ENCODE data around the gene FAM20C.
"Not testable (repeated sequence)": the region's sequence is repeated elsewhere in the genome, so short reads cannot be mapped to it uniquely, and the experiment has no call there.

Gene FAM20C

GRCh38 chr7:261341-262250 lies 69.2 kb downstream of the FAM20C start:
- no peak for DNase-seq

- no peak for DNase-seq
Measured at GRCh38 chr7:262251-262572, 69.8 kb downstream of the FAM20C start.

GRCh38 chr7:262631-263311 lies 70.4 kb downstream of the FAM20C start:
- DNase-seq: not testable (repeated sequence)

GRCh38 chr7:263483-264351 lies 71.3 kb downstream of the FAM20C start:
- not testable (repeated sequence) for DNase-seq

- peak; percentile 44 for DNase-seq
Measured at GRCh38 chr7:264541-265191, 72.3 kb downstream of the FAM20C start.

- DNase-seq: no peak
Measured at GRCh38 chr7:265192-265997, 73.0 kb downstream of the FAM20C start.

GRCh38 chr7:265998-266850 lies 73.9 kb downstream of the FAM20C start:
- DNase-seq: no peak

- DNase-seq: no peak
Measured at GRCh38 chr7:266851-267840, 74.8 kb downstream of the FAM20C start.

GRCh38 chr7:268991-269390 lies 76.6 kb downstream of the FAM20C start:
- DNase-seq: no peak

- DNase-seq: no peak
Measured at GRCh38 chr7:269721-270120, 77.3 kb downstream of the FAM20C start.

- no peak for DNase-seq
Measured at GRCh38 chr7:270351-270983, 78.1 kb downstream of the FAM20C start.

GRCh38 chr7:271266-272107 lies 79.1 kb downstream of the FAM20C start:
- no peak for DNase-seq

GRCh38 chr7:272108-272615 lies 79.8 kb downstream of the FAM20C start:
- DNase-seq: no peak

- DNase-seq: no peak
Measured at GRCh38 chr7:272631-273030, 80.3 kb downstream of the FAM20C start.

- DNase-seq: no peak
Measured at GRCh38 chr7:273327-273726, 81.0 kb downstream of the FAM20C start.

- DNase-seq: no peak
Measured at GRCh38 chr7:274266-274665, 81.9 kb downstream of the FAM20C start.

GRCh38 chr7:276230-276835 lies 84.0 kb downstream of the FAM20C start:
- DNase-seq: no peak

- DNase-seq: no peak
Measured at GRCh38 chr7:277228-277627, 84.9 kb downstream of the FAM20C start.
